ENCODE data around the gene ABCA3.

The ABCA3 gene

DNA sequence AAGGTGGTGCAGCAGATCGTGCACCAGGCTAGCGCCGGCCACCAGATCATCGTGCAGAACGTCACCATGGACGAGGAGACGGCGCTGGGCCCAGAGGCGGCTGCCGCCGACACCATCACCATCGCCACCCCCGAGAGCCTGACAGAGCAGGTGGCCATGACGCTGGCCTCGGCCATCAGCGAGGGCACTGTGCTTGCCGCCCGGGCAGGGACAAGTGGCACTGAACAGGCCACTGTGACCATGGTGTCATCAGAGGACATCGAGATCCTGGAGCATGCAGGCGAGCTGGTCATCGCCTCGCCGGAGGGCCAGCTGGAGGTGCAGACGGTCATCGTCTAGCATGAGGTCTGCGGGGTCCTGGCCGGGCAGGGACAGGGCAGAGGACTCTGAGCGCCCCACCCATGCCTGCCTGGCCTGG, 105.3 kb downstream of the ABCA3 start:
- DNase-seq (ENCODE audit: low read depth) = no peak

DNA sequence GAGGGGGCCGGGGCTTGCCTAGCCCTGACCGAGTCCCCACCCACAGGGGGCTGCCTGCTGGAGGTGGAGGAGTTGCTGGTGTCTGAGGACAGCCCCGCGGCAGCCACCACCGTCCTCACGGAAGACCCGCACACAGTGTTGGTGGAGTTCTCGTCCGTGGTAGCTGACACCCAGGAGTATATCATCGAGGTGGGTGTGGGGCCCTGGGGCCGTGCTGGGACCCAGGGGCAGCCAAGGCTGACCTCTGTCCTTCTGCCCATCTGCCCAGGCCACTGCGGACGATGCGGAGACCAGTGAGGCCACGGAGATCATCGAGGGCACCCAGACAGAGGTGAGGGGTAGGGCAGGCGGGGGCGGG, 105.7 kb downstream of the ABCA3 start:
- DNase-seq (ENCODE audit: low read depth) = no peak

DNA sequence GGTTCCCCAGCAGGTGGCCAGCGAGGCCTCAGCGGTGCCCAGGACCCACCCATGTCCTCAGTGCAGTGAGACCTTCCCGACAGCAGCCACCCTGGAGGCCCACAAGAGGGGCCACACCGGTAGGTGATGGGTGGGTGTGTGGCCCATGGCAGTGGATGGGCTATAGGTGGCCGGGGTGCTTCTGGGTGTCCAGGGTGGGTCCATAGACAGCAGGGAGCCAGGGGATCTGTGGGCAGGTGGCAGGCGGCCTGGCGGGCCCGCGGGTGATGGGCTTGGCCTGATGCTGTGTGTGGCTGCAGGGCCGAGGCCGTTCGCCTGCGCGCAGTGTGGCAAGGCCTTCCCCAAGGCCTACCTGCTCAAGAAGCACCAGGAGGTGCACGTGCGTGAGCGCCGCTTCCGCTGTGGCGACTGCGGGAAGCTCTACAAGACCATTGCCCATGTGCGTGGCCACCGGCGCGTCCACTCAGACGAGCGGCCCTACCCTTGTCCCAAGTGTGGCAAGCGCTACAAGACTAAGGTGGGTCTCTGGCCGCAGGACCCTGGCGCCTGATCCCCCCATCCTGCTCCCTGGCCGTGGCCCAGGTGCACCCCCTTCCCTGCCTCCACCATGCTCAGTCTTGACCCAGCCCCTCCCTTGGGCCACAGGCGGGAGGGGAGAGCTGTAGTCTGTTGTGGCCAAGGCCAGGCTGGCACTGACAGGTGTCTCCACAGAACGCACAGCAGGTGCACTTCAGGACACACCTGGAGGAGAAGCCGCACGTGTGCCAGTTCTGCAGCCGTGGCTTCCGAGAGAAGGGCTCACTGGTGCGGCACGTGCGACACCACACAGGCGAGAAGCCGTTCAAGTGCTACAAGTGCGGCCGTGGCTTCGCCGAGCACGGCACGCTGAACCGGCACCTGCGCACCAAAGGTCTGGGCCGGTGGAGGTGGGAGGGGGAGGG, 106.4 kb downstream of the ABCA3 start:
- DNase-seq (ENCODE audit: low read depth) = no peak

DNA sequence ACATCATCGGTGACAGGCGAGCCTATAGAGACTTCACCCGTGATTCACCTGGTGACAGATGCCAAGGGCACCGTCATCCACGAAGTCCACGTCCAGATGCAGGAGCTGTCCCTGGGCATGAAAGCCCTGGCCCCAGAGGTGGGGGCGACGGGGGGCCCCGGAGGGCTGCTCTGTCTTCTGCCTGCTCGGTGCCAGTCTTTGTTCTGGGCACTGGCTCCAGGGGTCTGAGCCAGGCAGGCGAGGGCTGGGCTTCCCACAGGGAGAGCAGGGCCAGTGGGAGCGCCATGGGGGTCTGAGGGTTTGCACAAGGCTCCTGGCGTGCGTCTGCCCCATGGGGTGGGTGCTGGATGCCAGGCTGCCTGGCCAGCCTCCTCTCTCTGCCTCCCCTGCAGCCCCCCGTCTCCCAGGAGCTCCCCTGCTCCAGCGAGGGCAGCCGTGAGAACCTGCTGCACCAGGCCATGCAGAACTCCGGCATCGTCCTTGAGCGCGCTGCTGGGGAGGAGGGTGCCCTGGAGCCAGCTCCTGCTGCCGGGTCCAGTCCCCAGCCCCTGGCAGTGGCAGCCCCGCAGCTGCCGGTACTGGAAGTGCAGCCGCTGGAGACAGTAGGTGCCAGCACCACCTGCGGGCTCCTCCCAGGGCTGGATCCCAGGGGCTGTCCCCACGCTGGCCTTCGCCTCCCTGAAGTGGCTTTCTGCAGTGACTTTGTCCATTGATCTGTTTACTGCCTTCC, 107.3 kb downstream of the ABCA3 start:
- no peak for DNase-seq (ENCODE audit: low read depth)

DNA sequence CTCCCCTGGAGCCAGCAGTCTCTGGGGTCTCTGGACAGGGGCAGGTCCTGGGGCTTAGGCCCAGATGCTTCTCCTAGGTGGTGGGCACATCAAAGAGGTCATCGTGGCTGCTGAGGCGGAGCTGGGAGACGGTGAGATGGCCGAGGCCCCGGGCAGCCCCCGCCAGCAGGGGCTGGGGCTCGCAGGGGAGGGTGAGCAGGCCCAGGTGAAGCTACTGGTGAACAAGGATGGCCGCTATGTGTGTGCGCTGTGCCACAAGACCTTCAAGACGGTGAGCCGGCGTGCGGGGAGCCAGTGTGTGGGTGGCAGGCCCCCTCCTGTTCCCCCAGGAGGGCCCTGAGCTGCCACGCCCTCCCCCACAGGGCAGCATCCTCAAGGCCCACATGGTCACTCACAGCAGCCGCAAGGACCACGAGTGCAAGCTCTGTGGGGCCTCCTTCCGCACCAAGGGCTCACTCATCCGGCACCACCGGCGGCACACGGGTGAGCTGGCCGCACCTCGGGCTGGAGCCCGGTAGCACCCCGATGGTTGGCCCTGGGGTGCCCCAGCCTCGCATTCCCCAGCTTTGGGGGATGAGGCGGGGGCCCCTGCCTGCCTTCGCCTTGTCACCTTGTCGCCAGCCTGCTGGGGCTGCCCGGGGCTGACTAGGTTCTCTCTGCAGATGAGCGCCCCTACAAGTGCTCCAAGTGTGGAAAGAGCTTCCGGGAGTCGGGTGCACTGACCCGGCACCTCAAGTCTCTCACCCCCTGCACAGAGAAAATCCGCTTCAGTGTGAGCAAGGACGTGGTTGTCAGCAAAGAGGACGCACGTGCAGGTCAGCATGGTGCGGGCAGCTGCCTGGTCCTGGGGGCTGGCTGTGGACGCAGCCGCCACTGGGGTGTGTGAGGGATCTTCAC, 108.2 kb downstream of the ABCA3 start:
- DNase-seq (ENCODE audit: low read depth) = no peak

DNA sequence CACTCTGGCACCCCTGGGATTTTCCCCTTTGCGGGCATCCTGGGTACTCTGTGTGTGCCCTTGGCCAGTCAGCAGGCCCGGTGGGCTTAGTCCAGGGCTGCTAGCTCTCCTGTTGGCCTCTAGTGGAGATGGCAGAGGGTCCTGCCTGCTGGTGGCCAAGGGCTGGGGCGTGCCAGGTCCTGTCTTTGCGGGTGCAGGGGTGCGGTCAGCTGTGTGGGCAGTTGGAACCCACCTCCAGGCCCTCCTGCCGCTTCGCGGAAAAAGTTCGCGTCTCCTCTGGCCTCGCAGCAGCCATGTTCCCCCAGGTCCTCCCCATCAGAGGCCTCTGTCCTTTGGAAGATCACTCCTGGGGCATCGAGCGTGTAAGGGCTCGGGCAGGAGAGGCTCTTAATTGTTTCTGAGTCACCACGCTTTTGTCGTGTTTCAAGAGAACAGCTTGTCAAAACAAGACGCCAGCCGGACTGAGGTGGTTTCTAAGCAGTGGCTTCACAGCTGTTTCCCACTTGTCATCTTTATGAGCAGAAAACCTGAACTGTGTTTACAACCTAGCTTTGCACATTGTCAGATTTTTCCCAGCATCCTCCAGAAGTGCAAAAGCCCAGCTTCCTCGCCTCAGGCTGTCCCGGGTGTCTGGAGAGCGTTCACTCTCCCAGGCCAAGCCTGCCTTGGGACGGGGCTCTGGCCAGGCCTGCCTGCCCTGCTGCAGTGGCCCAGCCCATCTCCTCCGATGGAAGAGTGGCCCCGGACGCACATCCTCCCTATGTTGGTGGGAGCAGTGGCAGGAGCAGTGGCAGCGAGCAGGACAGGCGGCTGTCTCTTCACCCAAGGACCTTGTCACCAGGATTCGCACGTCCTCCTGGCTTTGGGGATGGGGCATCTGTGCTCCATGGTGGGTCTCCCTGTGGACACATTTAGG, 109.3 kb downstream of the ABCA3 start:
- no peak for DNase-seq (ENCODE audit: low read depth)

DNA sequence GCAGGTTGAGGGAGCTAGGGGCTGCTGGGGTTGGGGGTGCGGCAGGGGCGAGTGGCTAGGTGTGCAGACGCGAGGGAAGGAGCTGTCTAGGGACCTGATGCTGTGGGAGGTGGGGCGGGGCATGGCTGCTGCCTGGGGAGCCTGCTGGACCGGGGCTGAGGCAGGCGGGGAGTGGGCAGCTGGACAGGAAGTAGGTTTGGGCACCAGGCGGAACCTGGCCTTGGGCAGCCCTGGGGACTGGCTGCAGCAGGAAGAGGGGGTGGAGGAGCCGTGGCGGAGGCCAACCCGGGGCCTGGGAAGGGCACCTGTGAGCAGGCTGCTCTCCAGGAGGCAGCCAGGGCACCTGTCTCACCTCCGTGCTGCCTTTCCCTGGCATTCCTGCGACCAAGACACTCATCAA, 110.2 kb downstream of the ABCA3 start:
- DNase-seq (ENCODE audit: low read depth) = no peak

DNA sequence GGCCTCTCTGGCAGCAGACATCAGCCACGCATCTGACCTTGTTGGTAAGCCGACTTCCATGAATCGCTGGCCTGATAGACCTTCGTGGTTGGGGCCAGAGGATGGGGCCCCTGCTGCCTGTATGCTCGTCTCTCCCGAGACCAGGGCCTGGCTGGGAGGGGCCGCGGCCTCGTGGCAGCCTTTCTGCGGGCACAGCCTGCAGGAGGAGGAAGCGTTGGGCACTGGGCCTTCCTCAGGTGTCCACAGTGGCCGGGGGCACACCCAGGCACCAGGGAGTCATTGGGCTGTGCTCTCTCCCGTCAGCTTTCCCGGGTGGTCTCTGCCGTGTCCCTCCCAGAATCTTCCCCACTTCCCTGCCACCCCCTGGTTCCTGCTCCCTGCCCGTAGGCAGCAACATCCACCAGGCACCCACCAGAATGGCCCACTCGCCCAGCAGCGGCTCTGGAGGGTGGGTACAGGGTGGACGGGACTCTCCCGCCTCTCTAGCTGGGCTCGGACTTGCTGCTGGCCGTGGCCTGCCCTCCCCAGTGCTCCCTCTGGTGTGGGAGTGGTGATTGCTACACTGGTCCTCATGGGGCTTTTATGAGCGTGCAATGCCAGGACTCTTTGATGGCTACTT, 110.8 kb downstream of the ABCA3 start:
- DNase-seq (ENCODE audit: low read depth) = no peak

DNA sequence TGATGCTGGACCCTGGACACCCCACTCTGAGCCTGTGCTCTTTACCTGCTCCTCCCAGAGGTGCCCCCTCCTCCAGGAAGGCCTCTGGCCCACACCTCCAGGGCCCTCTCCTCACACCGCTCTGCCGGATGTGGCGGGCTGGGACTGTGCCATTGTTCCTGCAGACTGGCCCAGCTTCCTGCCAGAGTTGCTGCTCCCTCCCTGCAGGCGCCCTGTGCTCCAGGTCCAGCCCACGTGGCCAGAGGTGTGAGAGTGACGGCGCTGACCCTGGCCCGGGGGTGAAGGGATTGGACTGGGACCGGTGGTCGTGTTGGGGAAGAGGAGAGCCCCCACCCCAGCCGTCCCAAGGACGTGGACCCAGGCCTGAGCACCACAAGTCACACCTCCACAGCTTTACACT, 111.4 kb downstream of the ABCA3 start:
- DNase-seq (ENCODE audit: low read depth) = no peak

DNA sequence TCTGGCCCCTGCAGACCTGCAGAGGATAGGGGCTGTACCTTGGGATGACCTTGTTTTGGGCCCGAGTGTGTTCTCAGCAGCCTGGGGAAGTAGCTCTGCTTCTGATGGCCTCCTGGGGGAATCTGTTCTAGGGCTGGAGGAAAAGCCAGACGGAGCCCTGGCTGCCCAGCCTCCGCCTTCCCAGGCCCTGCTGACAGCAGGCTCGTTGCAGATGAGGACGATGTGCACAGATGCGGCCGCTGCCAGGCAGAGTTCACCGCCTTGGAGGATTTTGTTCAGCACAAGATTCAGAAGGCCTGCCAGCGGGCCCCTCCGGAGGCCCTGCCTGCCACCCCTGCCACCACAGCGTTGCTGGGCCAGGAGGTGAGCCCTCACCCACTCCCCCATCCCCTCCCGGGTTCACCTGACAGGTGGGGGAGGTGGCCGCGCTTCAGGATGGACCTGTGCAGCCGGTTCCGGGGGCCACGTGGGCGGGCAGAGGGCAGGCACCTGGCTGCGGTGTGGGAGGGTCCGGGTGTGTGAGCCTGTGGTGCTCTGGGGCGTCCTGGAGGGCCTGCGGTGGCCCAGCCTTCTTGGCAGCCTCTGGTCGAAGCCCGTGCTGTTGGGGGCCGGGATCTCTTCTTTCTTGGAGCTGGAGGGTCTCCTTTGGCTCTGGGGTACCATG, 112.2 kb downstream of the ABCA3 start:
- no peak for DNase-seq (ENCODE audit: low read depth)

DNA sequence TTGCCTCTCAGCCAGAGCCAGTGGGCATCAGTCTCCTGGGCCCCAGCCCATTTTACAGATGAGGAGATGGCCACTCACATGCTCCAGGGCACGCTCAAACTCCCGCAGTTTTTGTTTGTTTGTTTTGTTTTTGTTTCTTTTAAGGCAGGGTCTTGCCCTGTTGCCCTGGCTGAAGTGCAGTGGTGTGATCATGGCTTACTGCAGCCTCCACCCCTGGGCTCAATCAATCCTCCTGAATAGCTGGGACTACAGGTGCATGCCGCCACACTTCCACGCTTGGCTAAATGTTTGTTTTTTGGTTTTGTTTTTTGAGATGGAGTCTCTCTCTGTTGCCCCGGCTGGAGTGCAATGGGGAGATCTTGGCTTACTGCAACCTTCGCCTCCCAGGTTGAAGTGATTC, 113.6 kb downstream of the ABCA3 start:
- no peak for DNase-seq (ENCODE audit: low read depth)

DNA sequence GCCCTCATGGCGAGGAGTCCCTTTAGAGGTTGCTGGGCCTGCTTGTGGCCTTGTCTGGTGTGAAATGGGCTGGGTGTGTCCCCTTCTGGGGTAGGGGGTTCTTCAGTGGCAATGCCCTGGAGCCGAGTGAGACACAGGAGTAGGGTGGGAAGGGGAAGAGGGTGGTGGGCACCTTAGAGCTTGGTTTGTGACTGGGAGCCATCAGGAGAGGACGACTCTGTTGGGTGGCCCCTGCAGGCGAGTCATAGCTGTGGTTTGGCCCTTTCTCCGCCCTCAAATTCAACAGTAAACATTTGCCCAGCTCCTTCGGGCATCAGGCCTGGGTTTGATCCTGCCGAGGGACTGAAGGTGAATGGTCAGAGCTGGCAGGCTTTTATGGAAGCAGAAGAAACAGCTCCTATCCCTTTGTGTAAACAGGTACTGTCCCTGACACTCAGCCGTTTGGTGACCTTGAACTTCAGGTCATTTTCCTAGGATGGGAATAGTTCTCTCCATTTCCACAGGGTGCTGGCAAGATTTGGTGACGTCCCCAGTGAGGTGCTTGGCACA, 114.2 kb downstream of the ABCA3 start:
- DNase-seq (ENCODE audit: low read depth) = no peak
